Measurements from ENCODE around the gene LRP1B.

- no peak for TF ChIP-seq CTCF (IDR thresholded peaks at IDR 0.05; ENCODE audit: borderline replicate concordance, extremely low read depth, low read length, poor library complexity, severe bottlenecking)
- no peak for TF ChIP-seq EZH2 (IDR thresholded peaks at IDR 0.05; ENCODE audit: borderline replicate concordance, low read depth, low read length, severe bottlenecking)
Observed at GRCh38 chr2:141639809-141640208, 491.0 kb downstream of the LRP1B start.

All from DND-41 (cell line).